Stimulated activated CD4-positive, alpha-beta T cell treated with anti-CD3 and anti-CD28 coated beads, Interleukin-2, amount 100 ng/mL, for 24 hours (primary cell): ENCODE data around the gene PYGO2.
"Not testable (repeated sequence)": the region's sequence is repeated elsewhere in the genome, so short reads cannot be mapped to it uniquely, and the experiment has no call there.

Source experiments
- DNase-seq, 2 donors: peaks; one replicate each; pipeline ENCODE4 v3.0.0-alpha.2; 2020

Gene PYGO2

GRCh38 chr1:154999571-155000410 lies 38.2 kb upstream of the PYGO2 start:
- DNase-seq: peak; percentile 66 to 81

- peak; percentile 80 to 86 for DNase-seq
Observed at GRCh38 chr1:154998818-154999570, 37.4 kb upstream of the PYGO2 start.

- DNase-seq: no peak
Observed at GRCh38 chr1:154998201-154998780, 36.7 kb upstream of the PYGO2 start.

GRCh38 chr1:154996966-154997701 lies 35.6 kb upstream of the PYGO2 start:
- DNase-seq: no peak

GRCh38 chr1:154995301-154995983 lies 33.9 kb upstream of the PYGO2 start:
- DNase-seq: not testable (repeated sequence)

GRCh38 chr1:154994591-154994990 lies 33.0 kb upstream of the PYGO2 start:
- DNase-seq: no peak

- no peak for DNase-seq
Observed at GRCh38 chr1:154994269-154994587, 32.6 kb upstream of the PYGO2 start.

GRCh38 chr1:154993572-154994268 lies 32.1 kb upstream of the PYGO2 start, which contains the start of gene LENEP:
TSS of gene LENEP (plus strand) at chr1:154993586. CDS start at chr1:154993608, 22 bp downstream.
- no peak for DNase-seq

- no peak for DNase-seq
Observed at GRCh38 chr1:154992721-154993571, 31.4 kb upstream of the PYGO2 start.

GRCh38 chr1:154990276-154990675 lies 28.7 kb upstream of the PYGO2 start:
- DNase-seq: no peak

- no peak for DNase-seq
Observed at GRCh38 chr1:154989195-154989860, 27.7 kb upstream of the PYGO2 start.

- peak in 1 of 2 donors; percentile 19 for DNase-seq
Observed at GRCh38 chr1:154988058-154988954, 26.7 kb upstream of the PYGO2 start.

GRCh38 chr1:154987326-154987725 lies 25.7 kb upstream of the PYGO2 start:
- DNase-seq: no peak

GRCh38 chr1:154986736-154987135 lies 25.2 kb upstream of the PYGO2 start:
- DNase-seq: not testable (repeated sequence)

- DNase-seq: no peak
Observed at GRCh38 chr1:154983776-154984466, 22.3 kb upstream of the PYGO2 start.

GRCh38 chr1:154982897-154983648 lies 21.5 kb upstream of the PYGO2 start, which contains the start of gene FLAD1:
TSS of gene FLAD1 (plus strand) at chr1:154983344. CDS start at chr1:154983695, 351 bp downstream.
- DNase-seq: peak; percentile 95 to 96

- no peak for DNase-seq
Observed at GRCh38 chr1:154982341-154982740, 20.8 kb upstream of the PYGO2 start.

GRCh38 chr1:154978360-154978759 lies 16.8 kb upstream of the PYGO2 start:
- no peak for DNase-seq
